Panc1 (cell line): Measurements from ENCODE around the gene WNT3A. TPM values are rescaled to one million over a fixed set of nuclear protein-coding genes. Genes with fewer than 3 reads are reported as not detected.

Experiments used
- ATAC-seq: fragments of 200-7000 bp; cut with Tn5 transposase; 2 replicates; pipeline ENCODE4 v1.9.1; 2020; ENCODE audit warnings: mild to moderate bottlenecking, moderate library complexity
- BruUV-seq: library from RNA; stranded (reverse); fragments of 400-500 nt; replicated peaks from 2 replicates; lab custom pipeline; 2021; lab: Mats Ljungman, UMichigan
- CTCF ChIA-PET: fragments of 300-600 bp; sonication (Branson Sonifier 250); formaldehyde crosslinking; loops from one replicate; lab custom pipeline; 2022; ENCODE audit warnings: antibody characterized with exemption; lab: Charles Lee
- POLR2A ChIA-PET: fragments of 300-600 bp; sonication (Branson Sonifier 250); formaldehyde crosslinking; loops from one replicate; lab custom pipeline; 2022; ENCODE audit warnings: antibody characterized with exemption; lab: Charles Lee
- DNase-seq: peaks from one replicate; pipeline ENCODE4 v3.0.0-alpha.2; 2010; ENCODE audit warnings: low read depth, low spot score
- H3K27ac ChIP-seq: 2 replicates; pipeline ENCODE4 v1.5.1; 2011; ENCODE audit warnings: mild to moderate bottlenecking, low read length, inconsistent platforms
- H3K27me3 ChIP-seq: fragments of 200-500 bp; sonication (Bioruptor generic); 2 replicates; pipeline ENCODE4 v1.6.0; 2014; ENCODE audit warnings: low read length, inconsistent platforms; ENCODE audit not compliant: control insufficient read depth, insufficient read depth
- H3K36me3 ChIP-seq: fragments of 200-500 bp; sonication (Bioruptor generic); 2 replicates; pipeline ENCODE4 v1.5.1; 2014; ENCODE audit warnings: inconsistent platforms, mild to moderate bottlenecking, low read length, moderate library complexity; ENCODE audit not compliant: control insufficient read depth, insufficient read depth
- H3K4me1 ChIP-seq: 2 replicates; pipeline ENCODE4 v1.5.1; 2011; ENCODE audit warnings: inconsistent platforms, mild to moderate bottlenecking, low read length, moderate library complexity; ENCODE audit not compliant: control insufficient read depth, insufficient read depth
- H3K4me3 ChIP-seq, 2 experiments: 2 replicates each; pipeline ENCODE4 v1.5.1; 2011 to 2012; ENCODE audit warnings: low read depth in 2 of 2, low read length in 2 of 2, mild to moderate bottlenecking in 2 of 2, inconsistent platforms in 1 of 2, moderate library complexity in 1 of 2
- H3K9me3 ChIP-seq: fragments of 200-500 bp; sonication (Bioruptor generic); 2 replicates; pipeline ENCODE4 v1.5.1; 2014; ENCODE audit warnings: low read depth, mild to moderate bottlenecking, inconsistent platforms, low read length, moderate library complexity; ENCODE audit not compliant: control insufficient read depth, insufficient read depth
- CTCF ChIP-seq: fragments of 450-650 bp; IDR thresholded peaks from 2 replicates; pipeline ENCODE4 v1.5.1; 2017; ENCODE audit warnings: mild to moderate bottlenecking
- POLR2AphosphoS5 ChIP-seq: IDR thresholded peaks from 2 replicates; pipeline ENCODE4 v1.6.1; 2012; ENCODE audit warnings: mild to moderate bottlenecking, low read depth, low read length, moderate library complexity
- SIN3A ChIP-seq: IDR thresholded peaks from 2 replicates; pipeline ENCODE4 v1.6.1; 2012; ENCODE audit warnings: low read depth, mild to moderate bottlenecking, low read length, moderate library complexity, borderline replicate concordance; ENCODE audit not compliant: insufficient read depth
- TCF7L2 ChIP-seq: IDR thresholded peaks from 2 replicates; pipeline ENCODE4 v1.6.1; 2011; ENCODE audit warnings: mild to moderate bottlenecking, low read depth, low read length, inconsistent platforms
- in situ Hi-C: cut with HindIII; loops from 2 replicates; pipeline ENCODE4 v1.10.0; 2016; ENCODE audit warnings: low sequenced_read_pairs, low pct_unique_long_range_greater_than_20kb
- intact Hi-C: fragments of 100-400 bp; cut with micrococcal nuclease; formaldehyde crosslinking; loops from one replicate; pipeline ENCODE4 v1.10.0; 2022; ENCODE audit not compliant: unreplicated experiment
- total RNA-seq: library from RNA; stranded (reverse); gene quantifications from one replicate; pipeline ENCODE4 v1.2.1, GENCODE V29; 2021; ENCODE audit not compliant: unreplicated experiment
- TF ChIP-seq, protein P1 (sequence below), 2 experiments: IDR thresholded peaks; 2 replicates each; pipeline ENCODE4 v1.6.1; 2011 to 2012; ENCODE audit warnings: low read depth in 2 of 2, control low read depth in 1 of 2, low read length in 1 of 2, mild to moderate bottlenecking in 1 of 2, moderate library complexity in 1 of 2; ENCODE audit not compliant: insufficient read depth in 1 of 2

Gene WNT3A
- total RNA-seq, 1 experiment from 2014 or later = not detected

- no peaks in the 10 kb centered on the region for H3K36me3 ChIP-seq
- no peaks in the 10 kb centered on the region for H3K9me3 ChIP-seq
- H3K27me3 ChIP-seq = no peaks in the 10 kb centered on the region; the same call in 1 of the 2 replicates
- intact Hi-C loops (no loop called here), in situ Hi-C loops (no loop called here)
- H3K4me1 ChIP-seq = no peaks in the 10 kb centered on the region
- DNase-seq = no peak
- POLR2A ChIA-PET = no interaction called here
- no peak overlapping the region for H3K4me3 ChIP-seq
- TF ChIP-seq, protein P1, sequence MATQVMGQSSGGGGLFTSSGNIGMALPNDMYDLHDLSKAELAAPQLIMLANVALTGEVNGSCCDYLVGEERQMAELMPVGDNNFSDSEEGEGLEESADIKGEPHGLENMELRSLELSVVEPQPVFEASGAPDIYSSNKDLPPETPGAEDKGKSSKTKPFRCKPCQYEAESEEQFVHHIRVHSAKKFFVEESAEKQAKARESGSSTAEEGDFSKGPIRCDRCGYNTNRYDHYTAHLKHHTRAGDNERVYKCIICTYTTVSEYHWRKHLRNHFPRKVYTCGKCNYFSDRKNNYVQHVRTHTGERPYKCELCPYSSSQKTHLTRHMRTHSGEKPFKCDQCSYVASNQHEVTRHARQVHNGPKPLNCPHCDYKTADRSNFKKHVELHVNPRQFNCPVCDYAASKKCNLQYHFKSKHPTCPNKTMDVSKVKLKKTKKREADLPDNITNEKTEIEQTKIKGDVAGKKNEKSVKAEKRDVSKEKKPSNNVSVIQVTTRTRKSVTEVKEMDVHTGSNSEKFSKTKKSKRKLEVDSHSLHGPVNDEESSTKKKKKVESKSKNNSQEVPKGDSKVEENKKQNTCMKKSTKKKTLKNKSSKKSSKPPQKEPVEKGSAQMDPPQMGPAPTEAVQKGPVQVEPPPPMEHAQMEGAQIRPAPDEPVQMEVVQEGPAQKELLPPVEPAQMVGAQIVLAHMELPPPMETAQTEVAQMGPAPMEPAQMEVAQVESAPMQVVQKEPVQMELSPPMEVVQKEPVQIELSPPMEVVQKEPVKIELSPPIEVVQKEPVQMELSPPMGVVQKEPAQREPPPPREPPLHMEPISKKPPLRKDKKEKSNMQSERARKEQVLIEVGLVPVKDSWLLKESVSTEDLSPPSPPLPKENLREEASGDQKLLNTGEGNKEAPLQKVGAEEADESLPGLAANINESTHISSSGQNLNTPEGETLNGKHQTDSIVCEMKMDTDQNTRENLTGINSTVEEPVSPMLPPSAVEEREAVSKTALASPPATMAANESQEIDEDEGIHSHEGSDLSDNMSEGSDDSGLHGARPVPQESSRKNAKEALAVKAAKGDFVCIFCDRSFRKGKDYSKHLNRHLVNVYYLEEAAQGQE (IDR thresholded peaks at IDR 0.05; ENCODE audit: insufficient read depth in 1 of 2, low read depth in 2 of 2, low read length in 1 of 2) = no peak
- TF ChIP-seq CTCF (no peak), POLR2AphosphoS5 (no peak), TCF7L2 (no peak), SIN3A (no peak)
- no TSS peak for BruUV-seq
- H3K27ac ChIP-seq = no peak overlapping the region
- ATAC-seq = no peak
- CTCF ChIA-PET = no interaction called here
Measured at GRCh38 chr1:228070173-228070572, 63.4 kb downstream of the WNT3A start.

DNA sequence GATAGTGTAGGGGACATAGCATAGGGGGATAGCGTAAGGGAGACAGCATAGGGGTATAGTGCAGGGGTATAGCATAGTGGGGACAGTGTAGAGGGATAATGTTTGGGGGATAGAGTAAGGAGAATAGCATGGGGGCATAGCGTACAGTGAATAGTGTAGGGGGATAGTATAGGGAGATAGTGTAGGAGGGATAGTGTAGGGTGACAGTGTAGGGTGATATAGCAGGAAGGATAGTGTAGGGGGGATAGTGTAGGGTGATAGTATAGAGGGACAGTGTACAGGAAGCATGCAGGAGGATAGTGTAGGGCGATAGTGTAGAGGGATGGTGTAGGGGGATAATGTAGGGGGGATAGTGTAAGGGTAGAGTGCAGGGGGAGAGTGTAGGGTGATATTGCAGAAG is 64.1 kb downstream of the WNT3A start:
- no TSS peak for BruUV-seq
- ChIA-PET POLR2A (no interaction called here), CTCF (no interaction called here)
- TF ChIP-seq CTCF (no peak), SIN3A (no peak), POLR2AphosphoS5 (no peak), TCF7L2 (no peak)
- TF ChIP-seq, protein P1 (IDR thresholded peaks at IDR 0.05; ENCODE audit: insufficient read depth in 1 of 2, low read depth in 2 of 2, low read length in 1 of 2) = no peak
- peak; percentile 29 for ATAC-seq
- no peaks in the 10 kb centered on the region; the same call in 1 of the 2 replicates for H3K27me3 ChIP-seq
- no peaks in the 10 kb centered on the region for H3K9me3 ChIP-seq
- intact Hi-C loops = no loop called here
- no peak overlapping the region for H3K4me3 ChIP-seq
- H3K27ac ChIP-seq = no peak overlapping the region
- DNase-seq = no peak
- in situ Hi-C loops = no loop called here
- no peaks in the 10 kb centered on the region for H3K36me3 ChIP-seq
- H3K4me1 ChIP-seq = no peaks in the 10 kb centered on the region
